Neuronal stem cell (in vitro differentiated cells): ENCODE results near the gene LDLRAD3.

Source experiments
- DNase-seq: peaks from one replicate; pipeline ENCODE4 v3.0.0-alpha.2; 2013; ENCODE audit warnings: low spot score
- H2AFZ ChIP-seq: one replicate; pipeline ENCODE4 v1.6.1; 2013; ENCODE audit warnings: mild to moderate bottlenecking, low read length, inconsistent platforms
- H2AK5ac ChIP-seq: 2 replicates; pipeline ENCODE4 v1.6.1; 2013; ENCODE audit warnings: low read depth, mild to moderate bottlenecking, inconsistent platforms, low read length, moderate library complexity, mixed read lengths
- H2BK120ac ChIP-seq: 2 replicates; pipeline ENCODE4 v1.6.1; 2013; ENCODE audit warnings: low read depth, mild to moderate bottlenecking, inconsistent platforms, low read length, moderate library complexity, mixed read lengths
- H2BK12ac ChIP-seq: one replicate; pipeline ENCODE4 v1.6.1; 2013; ENCODE audit warnings: low read length, inconsistent platforms
- H2BK15ac ChIP-seq: 2 replicates; pipeline ENCODE4 v1.6.1; 2013; ENCODE audit warnings: mild to moderate bottlenecking, low read length, inconsistent platforms, mixed read lengths
- H2BK5ac ChIP-seq: one replicate; pipeline ENCODE4 v1.6.1; 2013; ENCODE audit warnings: inconsistent platforms, mild to moderate bottlenecking, low read length, moderate library complexity
- H3K14ac ChIP-seq: one replicate; pipeline ENCODE4 v1.6.1; 2013; ENCODE audit warnings: low read length, inconsistent platforms
- H3K18ac ChIP-seq: 2 replicates; pipeline ENCODE4 v1.6.1; 2013; ENCODE audit warnings: low read length, inconsistent platforms
- H3K23ac ChIP-seq: 2 replicates; pipeline ENCODE4 v1.6.1; 2013; ENCODE audit warnings: low read depth, mild to moderate bottlenecking, mixed read lengths, low read length, inconsistent platforms; ENCODE audit not compliant: poor library complexity
- H3K27ac ChIP-seq: replicated peaks from 3 replicates; pipeline ENCODE4 v1.5.1; 2013; ENCODE audit warnings: low read length, inconsistent platforms
- H3K27me3 ChIP-seq, 3 experiments: 2 replicates each; pipeline ENCODE4 v1.6.1; 2013; ENCODE audit warnings: low read length in 3 of 3, mild to moderate bottlenecking in 2 of 3, inconsistent platforms in 1 of 3, low read depth in 1 of 3, mixed read lengths in 1 of 3, moderate library complexity in 1 of 3; ENCODE audit not compliant: control insufficient read depth in 3 of 3, insufficient read depth in 3 of 3
- H3K36me3 ChIP-seq, 2 donors: replicated peaks in 1 of 2; 2 replicates each; pipeline ENCODE4 v1.6.1; 2013; ENCODE audit warnings: low read length in 2 of 2; ENCODE audit not compliant: control insufficient read depth in 2 of 2, insufficient read depth in 2 of 2
- H3K4ac ChIP-seq: 2 replicates; pipeline ENCODE4 v1.6.1; 2013; ENCODE audit warnings: inconsistent platforms, mild to moderate bottlenecking, low read length, moderate library complexity
- H3K4me1 ChIP-seq, 2 donors: 1 replicate in 1 of 2; 2 replicates in 1 of 2; pipeline ENCODE4 v1.6.1; 2013; ENCODE audit warnings: low read length in 2 of 2, low read depth in 1 of 2; ENCODE audit not compliant: control insufficient read depth in 2 of 2, insufficient read depth in 1 of 2
- H3K4me2 ChIP-seq: one replicate; pipeline ENCODE4 v1.6.1; 2013; ENCODE audit warnings: mild to moderate bottlenecking, low read length, inconsistent platforms; ENCODE audit not compliant: insufficient read depth, poor library complexity, severe bottlenecking
- H3K4me3 ChIP-seq, 2 donors: 2 replicates each; pipeline ENCODE4 v1.5.1; 2013; ENCODE audit warnings: low read length in 2 of 2, mild to moderate bottlenecking in 2 of 2, inconsistent platforms in 1 of 2, moderate library complexity in 1 of 2
- H3K79me1 ChIP-seq: one replicate; pipeline ENCODE4 v1.6.1; 2013; ENCODE audit warnings: low read depth, mild to moderate bottlenecking, inconsistent platforms, low read length, moderate library complexity
- H3K9ac ChIP-seq: one replicate; pipeline ENCODE4 v1.6.1; 2013; ENCODE audit warnings: mild to moderate bottlenecking, low read depth, low read length, inconsistent platforms; ENCODE audit not compliant: poor library complexity
- H3K9me3 ChIP-seq, 2 donors: replicated peaks in 1 of 2; 2 replicates each; pipeline versions ENCODE3 to v1.6.1; 2013; ENCODE audit warnings: low read length in 2 of 2, mild to moderate bottlenecking in 2 of 2, inconsistent platforms in 1 of 2, low read depth in 1 of 2, mixed read lengths in 1 of 2, moderate library complexity in 1 of 2; ENCODE audit not compliant: control insufficient read depth in 2 of 2, insufficient read depth in 1 of 2
- H4K8ac ChIP-seq: one replicate; pipeline ENCODE4 v1.6.1; 2013; ENCODE audit warnings: low read depth, mild to moderate bottlenecking, inconsistent platforms, low read length, moderate library complexity
- H4K91ac ChIP-seq: one replicate; pipeline ENCODE4 v1.6.1; 2013; ENCODE audit warnings: low read length, low read depth, mild to moderate bottlenecking, inconsistent platforms; ENCODE audit not compliant: poor library complexity
- WGBS, 2 donors: extraction: QIAGEN DNeasy Blood & Tissue Kit; methylation state at CpG; one replicate each; pipeline ENCODE4 v1.1.7; 2013; ENCODE audit warnings: missing lambda C conversion rate in 2 of 2, mixed read lengths in 1 of 2; ENCODE audit not compliant: insufficient read length in 2 of 2, insufficient replicate concordance in 1 of 2; ENCODE audit errors: extremely low coverage in 2 of 2; 5-methylcytosine and 5-hydroxymethylcytosine counted together

LDLRAD3 gene

DNA sequence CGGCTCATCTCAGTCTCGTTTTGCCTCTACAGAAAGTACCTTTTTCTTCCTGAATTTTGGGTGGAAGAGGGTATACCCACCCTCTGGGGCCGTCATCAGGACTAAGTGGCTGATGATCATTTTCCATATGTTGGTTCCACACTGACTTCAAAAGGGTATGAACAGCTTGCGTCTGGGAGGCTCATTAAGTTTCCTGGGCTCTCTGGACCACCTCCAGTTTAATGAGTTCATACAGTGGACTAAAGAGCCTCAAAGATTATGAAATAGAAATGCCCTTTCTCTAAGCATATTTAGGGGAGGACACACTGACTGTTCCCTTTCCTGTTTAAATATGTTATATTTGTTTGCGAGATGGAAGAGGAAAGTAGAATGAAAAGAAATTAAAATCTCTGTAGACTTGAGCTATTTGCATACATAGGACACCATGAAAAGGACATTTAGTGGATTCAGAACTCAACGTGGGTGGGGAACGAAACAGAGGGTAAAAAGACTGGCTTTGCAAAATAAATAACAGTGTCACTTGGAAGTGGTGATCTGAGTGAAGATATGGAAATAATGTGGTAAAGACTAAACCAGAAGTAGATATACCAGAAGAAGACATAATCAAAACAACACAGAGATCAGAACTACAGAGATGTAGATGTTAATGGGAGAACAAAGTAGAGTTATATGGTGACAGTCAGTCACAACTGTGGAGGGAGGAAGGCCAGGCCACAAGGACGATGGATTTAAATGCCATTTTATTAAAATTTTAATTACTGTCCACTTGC is 18.7 kb downstream of the LDLRAD3 start:
- Histone ChIP-seq H4K8ac (no peak overlapping the region), H3K4me1 (no peaks in the 10 kb centered on the region), H2BK5ac (no peak overlapping the region), H3K4ac (no peak overlapping the region), H2BK15ac (no peak overlapping the region), H2BK12ac (no peak overlapping the region), H2AK5ac (no peak overlapping the region), H3K4me3 (no peak overlapping the region), H3K14ac (no peak overlapping the region), H3K4me2 (no peak overlapping the region), H3K27me3 (no peaks in the 10 kb centered on the region), H3K18ac (no peak overlapping the region), H3K27ac (no peak overlapping the region), H3K9ac (no peak overlapping the region), H3K23ac (no peak overlapping the region), H3K79me1 (peaks cover 6% of the 10 kb centered on the region), H3K36me3 (peaks cover 0 to 18% of the 10 kb centered on the region in 2 donors), H4K91ac (no peak overlapping the region), H2BK120ac (no peak overlapping the region), H2AFZ (no peak overlapping the region), H3K9me3 (peaks cover 0 to 47% of the 10 kb centered on the region in 2 donors)
- DNase-seq, result no peak
- no CpG with 5 or more reads among the region's 8 CpGs for WGBS, 2 donors

DNA sequence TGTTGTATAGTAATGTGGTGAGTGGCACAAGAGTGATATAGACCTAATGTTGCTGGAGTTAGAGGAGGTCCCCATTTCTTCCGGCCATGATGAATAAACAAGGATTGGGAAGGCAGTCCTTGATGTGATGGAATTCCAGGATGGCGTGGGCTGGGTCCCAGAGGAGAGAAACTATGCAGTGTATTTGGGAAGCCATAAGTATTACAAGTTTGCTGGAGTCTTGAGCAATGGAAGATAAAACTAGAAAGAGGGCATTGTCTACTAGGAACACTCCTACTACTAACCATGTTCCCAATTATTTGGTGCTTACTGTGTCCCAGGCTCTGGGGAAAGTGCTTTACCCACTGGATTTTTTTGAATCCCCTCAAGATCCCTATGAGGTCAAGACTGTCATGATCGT is 20.0 kb downstream of the LDLRAD3 start:
- DNase-seq, result no peak
- Histone ChIP-seq H2BK120ac (no peak overlapping the region), H3K79me1 (peaks cover 6% of the 10 kb centered on the region)

DNA sequence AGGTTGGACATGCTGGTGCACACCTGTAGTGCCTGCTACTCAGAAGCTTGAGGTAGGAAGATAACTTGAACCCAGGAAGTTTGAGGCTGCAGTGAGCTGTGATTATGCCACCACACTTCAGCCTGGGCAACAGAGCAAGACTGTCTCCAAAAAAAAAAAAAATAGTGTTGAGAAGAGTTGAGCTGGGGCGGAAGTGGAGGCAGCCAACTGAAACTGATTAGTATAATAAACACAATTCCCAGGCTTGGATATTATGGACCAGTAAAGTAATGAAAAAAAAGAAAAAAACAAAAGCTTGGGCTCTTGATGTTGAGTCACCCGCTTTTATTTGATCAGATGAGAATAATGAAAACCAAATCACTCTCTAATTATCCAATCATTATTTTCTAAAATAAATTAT is 21.0 kb downstream of the LDLRAD3 start:
- WGBS, 2 donors, result no CpG with 5 or more reads among the region's 2 CpGs
- Histone ChIP-seq H3K79me1 (peaks cover 6% of the 10 kb centered on the region), H4K91ac (no peak overlapping the region), H2BK12ac (no peak overlapping the region), H3K4me1 (no peaks in the 10 kb centered on the region), H3K36me3 (peaks cover 0 to 30% of the 10 kb centered on the region in 2 donors), H3K23ac (no peak overlapping the region), H2BK120ac (no peak overlapping the region), H2BK15ac (no peak overlapping the region), H2AK5ac (no peak overlapping the region), H3K9me3 (peaks cover 0 to 55% of the 10 kb centered on the region in 2 donors), H3K4me3 (no peak overlapping the region), H3K14ac (no peak overlapping the region), H2AFZ (no peak overlapping the region), H3K18ac (no peak overlapping the region), H2BK5ac (no peak overlapping the region), H3K27me3 (no peaks in the 10 kb centered on the region), H3K9ac (no peak overlapping the region), H4K8ac (no peak overlapping the region), H3K27ac (no peak overlapping the region), H3K4ac (no peak overlapping the region), H3K4me2 (no peak overlapping the region)
- DNase-seq, result no peak

More for the DNA sequence above, 20.0 kb downstream of the LDLRAD3 start:
- Histone ChIP-seq H3K27me3 (no peaks in the 10 kb centered on the region), H3K4me2 (no peak overlapping the region), H4K91ac (no peak overlapping the region), H2AFZ (no peak overlapping the region), H2AK5ac (no peak overlapping the region), H3K9ac (no peak overlapping the region), H3K4me3 (no peak overlapping the region), H3K14ac (no peak overlapping the region), H3K4ac (no peak overlapping the region), H3K36me3 (peaks cover 0 to 24% of the 10 kb centered on the region in 2 donors), H3K4me1 (no peaks in the 10 kb centered on the region), H2BK15ac (no peak overlapping the region), H4K8ac (no peak overlapping the region), H3K23ac (no peak overlapping the region), H3K27ac (no peak overlapping the region), H2BK12ac (no peak overlapping the region), H3K9me3 (peaks cover 0 to 49% of the 10 kb centered on the region in 2 donors), H3K18ac (no peak overlapping the region), H2BK5ac (no peak overlapping the region)
- no CpG with 5 or more reads among the region's 3 CpGs for WGBS, 2 donors

DNA sequence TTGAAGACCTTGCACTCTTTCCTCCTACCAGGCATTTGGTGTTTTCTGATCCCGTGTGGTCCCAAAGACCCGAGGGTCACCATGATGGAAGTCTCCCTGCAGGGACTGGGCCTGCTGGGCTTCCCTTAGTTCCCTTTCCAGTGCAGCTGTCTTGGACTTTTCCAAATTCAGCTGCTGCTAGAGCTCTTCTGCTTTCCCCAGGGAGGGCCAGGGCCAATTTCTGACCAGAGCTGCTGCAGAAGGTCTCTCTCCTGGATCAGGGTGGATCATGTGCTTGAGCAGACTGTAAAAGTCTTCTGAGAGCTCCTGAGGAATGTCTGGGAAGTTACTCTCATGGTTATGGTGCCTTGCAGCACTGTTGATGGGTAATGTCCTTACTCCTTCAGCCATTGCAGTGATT is 23.2 kb downstream of the LDLRAD3 start:
- peaks cover 0 to 32% of the 10 kb centered on the region in 2 donors for H3K36me3 ChIP-seq
- no peak overlapping the region for H3K9ac ChIP-seq
- no peak overlapping the region for H3K4me3 ChIP-seq
- no peak overlapping the region for H3K4me2 ChIP-seq
- H2AK5ac ChIP-seq, result no peak overlapping the region
- H3K27me3 ChIP-seq, result no peaks in the 10 kb centered on the region
- H3K18ac ChIP-seq, result no peak overlapping the region
- no peak overlapping the region for H2BK15ac ChIP-seq
- no peak overlapping the region for H4K91ac ChIP-seq
- H3K23ac ChIP-seq, result no peak overlapping the region
- peaks cover 0 to 61% of the 10 kb centered on the region in 2 donors for H3K9me3 ChIP-seq
- H3K14ac ChIP-seq, result no peak overlapping the region
- H3K4ac ChIP-seq, result no peak overlapping the region
- no peaks in the 10 kb centered on the region for H3K4me1 ChIP-seq
- no peak for DNase-seq
- H3K79me1 ChIP-seq, result peaks cover 7% of the 10 kb centered on the region
- H2AFZ ChIP-seq, result no peak overlapping the region
- no peak overlapping the region for H2BK5ac ChIP-seq
- H2BK120ac ChIP-seq, result no peak overlapping the region
- H3K27ac ChIP-seq, result no peak overlapping the region
- H4K8ac ChIP-seq, result no peak overlapping the region
- WGBS, 2 donors, result no CpG with 5 or more reads among the region's 2 CpGs
- no peak overlapping the region for H2BK12ac ChIP-seq
